Esophagus mucosa (tissue), 1 donor: Measurements from ENCODE around the gene NR3C1. TPM values are rescaled to one million over a fixed set of nuclear protein-coding genes. Genes with fewer than 3 reads are reported as not detected.

Experiments
- ATAC-seq: fragments of 200-7000 bp; cut with Tn5 transposase; one replicate; pipeline ENCODE4 v1.9.1; 2020
- total RNA-seq: library from RNA; stranded (reverse); gene quantifications from one replicate; pipeline ENCODE4 v1.2.4, GENCODE V29; 2023
- donor health status: DM: yes; HTN: yes; CAD: no.

The NR3C1 gene
- total RNA-seq: 32.4 TPM

DNA sequence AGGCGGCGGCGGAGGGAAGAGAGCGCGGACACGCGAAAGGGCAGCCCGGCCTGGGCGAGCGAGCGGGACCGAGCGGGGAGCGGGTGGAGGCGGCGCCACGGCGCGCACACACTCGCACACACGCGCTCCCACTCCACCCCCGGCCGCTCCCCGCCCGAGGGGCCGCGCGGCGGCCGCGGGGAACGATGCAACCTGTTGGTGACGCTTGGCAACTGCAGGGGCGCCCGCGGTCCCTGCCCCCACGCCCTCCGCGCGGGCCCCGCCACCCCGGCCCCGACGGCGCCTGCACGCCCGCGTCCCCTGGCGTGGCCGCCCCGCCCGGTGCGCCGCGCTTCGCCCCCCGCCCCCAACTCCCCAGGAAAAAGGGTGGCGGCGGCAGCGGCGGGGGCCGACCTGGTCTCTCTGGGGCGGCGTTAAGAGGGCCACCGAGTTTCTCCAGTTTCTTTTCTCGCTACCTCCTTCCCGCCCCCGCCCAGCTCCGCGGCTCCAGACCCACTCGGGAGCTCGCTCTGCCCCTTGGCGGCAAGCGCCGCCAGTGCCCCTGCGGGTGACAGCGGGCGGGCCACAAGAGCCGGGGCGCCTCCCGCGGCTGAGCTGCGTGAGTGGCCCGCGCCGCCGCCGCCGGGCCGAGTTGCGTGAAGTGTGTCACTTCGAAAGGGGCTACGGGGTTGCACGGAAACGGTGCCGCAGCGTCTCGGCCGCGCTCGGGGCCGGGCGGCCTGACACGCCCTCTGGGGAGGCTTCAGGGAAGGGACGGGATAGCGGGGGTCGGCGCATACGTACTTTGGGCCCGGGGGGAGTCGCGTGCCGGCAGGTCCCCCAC, at the start of gene NR3C1:
TSS of gene NR3C1 (minus strand) at position 94 of the 823 bp plus-strand sequence. CDS start 2,847 bp downstream, outside the sequence.
- ATAC-seq: peak; percentile 92

DNA sequence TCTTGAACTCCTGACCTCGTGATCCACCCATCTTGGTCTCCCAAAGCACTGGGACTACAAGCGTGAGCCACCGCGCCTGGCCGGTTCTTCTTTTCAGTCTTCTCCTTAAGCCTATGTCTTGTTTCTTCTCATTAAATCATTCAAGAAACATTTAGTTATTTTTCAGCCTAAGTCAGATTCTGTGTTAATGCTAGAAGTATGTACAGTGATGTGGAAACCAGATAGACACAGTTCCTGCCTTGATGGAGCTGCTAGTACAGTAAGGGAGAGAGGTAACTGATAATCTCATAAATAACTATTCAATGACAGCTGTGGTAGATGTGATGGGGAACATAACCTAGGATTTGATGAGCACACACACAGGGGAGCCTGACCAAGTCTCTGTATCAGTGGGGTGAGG, 46.3 kb upstream of the NR3C1 start:
- ATAC-seq: no peak

DNA sequence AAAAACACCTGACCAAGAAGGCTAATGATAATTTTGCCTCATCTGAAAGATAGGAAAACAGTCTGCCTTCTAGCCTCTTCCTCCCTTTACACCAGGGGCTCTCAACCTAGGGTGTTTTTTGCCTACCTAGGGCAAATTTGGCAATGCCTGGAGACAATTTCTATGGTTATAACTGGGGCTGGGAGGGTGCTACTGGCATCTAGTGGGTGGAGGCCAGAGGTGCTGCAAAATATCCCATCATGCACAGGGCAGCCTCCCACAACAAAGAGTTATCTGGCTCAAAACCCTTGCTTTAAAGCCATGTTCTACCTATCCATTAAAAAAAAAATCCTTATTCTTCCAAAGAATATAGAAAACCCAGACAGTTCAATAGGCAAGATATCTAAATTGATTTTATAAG, 45.0 kb upstream of the NR3C1 start:
- ATAC-seq: no peak

DNA sequence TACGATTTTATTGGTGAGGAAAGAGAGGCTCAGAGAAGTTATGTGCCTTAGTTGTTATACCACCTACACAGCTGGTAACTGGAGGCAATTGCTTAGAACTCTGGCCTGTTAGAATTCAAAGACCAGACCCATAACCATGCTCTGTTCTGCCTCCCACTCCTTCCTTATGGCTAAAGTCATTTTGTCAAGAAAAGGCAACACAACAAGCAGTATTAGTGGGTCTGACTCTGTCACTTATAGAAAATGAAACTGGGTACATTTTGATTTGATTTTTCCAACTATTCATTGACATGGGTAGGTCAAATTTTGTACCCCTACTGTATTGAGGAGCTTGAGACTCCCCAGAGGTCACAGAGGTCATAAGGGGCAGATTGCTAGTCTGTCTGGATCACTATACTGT, 44.5 kb upstream of the NR3C1 start:
- no peak for ATAC-seq

DNA sequence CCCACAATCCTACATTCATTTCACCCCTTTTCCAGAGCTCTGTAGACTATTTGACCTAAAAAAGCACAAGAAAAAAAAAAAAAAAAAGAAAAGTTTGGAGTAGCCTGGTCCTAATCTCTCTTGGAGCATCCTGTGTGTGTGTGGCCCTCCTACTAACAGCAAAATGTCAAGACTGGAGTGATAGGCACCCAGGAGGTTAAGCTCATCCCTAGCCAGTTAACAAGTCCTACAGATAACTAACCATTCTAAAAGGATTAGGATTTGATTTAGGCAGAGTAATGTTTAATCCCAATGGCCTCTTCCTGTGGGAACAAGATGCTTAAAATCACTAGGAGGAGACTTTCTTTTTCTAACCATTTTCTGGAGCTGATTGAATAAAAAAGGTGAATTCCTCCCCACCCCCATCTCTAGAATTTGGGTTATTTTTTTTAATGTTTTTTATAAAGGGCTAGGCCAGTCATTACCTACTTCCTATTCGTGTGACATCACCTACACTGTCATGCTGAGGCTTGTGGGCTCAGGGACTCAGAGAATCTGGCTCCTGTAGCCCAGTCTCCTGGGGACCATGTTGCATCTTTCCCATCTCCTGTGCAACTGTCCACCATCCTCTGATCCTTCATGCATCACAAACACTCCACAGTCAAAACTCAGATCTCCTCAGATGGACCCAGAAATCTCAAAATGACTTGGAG, 43.2 kb upstream of the NR3C1 start:
- ATAC-seq: no peak

DNA sequence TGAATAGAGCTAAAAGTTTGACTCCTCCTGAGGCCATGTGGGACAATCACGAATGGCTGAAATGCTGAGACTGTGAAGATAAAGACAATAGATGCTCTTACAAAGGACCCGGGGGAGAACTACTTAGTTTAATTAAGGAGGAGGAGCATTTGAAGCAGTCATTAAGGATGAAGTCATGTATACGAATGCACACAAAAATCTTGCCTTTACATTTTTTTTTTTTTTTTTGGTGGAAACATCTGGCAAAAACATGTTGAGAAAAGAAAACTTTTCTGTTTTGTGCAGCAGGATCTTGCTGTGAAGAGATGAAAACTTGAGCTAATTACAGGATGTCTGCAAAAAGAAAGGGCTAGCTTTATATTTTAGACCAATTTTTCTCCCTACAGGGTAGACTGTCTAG, 42.3 kb upstream of the NR3C1 start:
- ATAC-seq: no peak

DNA sequence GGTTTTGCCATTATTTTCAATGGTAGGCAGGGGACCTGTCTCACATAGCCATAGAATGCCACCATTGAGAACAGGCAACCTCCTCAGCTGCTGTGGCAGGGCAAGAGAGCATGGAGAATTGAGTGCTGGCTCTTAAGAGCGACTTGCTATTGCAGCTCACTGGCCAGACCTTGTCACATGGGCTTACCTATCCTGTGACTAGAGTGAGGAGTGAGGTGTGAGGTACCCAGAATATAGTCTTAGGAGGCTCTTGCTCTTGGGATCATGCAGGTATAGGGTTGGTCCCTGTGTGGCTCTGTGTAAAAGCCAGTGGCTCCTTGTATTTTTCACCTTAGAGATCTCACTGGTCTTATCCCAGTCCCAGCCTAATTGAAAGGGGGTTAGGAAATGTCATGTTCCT, 39.8 kb upstream of the NR3C1 start:
- ATAC-seq: no peak

DNA sequence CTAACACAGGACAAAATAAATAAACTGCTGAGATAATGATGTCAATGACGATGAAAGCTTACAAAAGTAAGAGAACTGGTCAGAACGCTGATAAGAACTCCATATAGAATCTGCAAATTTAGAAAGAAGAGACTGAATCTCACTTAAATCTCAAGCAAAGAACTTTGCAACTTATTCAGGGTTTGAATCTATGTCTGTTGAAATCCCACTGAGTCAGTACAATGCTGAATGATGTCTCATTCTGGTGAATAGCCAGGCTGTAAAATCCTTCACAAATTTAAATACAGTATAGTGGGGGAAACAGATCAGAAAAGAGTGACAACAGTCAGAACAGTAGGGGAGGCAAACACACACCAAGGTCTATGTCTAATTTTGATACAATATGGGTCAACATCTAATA, 38.9 kb upstream of the NR3C1 start:
- ATAC-seq: no peak

DNA sequence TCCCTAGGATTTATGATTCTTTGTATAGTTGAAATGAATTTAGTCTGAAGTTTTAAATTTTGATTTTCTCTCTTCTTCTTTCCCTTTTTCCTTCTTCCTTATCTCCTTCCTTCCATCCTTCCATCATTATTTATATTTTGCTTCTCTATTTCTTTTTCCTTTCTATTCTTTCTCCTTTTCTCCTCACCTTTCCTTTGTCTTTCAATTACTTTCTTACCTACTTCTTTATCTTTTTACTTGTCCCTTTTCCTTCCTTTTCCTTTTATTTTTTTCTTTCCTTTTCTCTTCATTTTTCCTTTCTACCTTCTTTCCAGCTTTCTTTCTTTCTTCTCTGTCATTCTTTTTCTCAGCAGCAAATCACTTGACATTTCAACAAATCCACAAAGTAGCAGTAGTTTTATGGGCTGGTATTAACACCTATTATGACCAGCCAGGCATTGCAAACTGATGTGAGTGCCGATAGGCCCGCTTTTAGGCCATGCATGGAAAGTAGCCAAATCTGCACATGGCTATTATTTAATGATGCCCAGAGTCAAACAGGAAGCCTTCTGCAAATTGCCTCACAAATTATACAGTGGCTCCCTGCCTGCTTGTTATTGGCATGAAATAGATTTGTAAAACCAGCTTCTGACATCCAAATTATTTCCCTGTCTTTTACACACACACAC, 37.1 kb upstream of the NR3C1 start:
- no peak for ATAC-seq

DNA sequence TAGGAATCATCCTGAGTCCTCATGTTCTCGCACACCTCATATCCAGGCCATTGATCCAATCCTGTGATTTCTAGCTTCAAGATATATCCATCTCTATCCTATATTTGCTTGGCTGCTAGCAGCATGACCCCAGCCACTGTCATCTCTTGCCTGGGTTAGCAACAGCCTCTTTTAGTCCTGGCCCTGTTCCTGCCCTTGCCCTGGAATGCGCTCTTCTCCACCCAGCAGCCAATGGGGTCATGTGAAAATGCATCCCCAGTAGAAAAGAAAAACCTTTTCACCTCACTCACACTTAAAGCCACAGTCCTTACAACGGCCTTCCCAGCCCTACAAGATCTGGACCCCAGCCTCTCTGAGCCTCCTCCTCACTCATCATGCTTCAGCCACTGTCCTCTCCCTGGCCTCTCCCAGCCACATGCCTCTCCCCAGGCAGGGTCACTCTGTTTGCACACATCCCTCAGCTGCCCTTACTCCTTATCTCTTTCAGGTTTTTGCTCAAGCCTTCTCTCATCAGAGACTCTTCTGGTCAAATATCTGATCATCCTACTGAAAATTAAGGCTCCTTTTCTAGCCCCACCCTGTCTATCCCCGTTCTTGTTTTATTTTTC, 34.3 kb upstream of the NR3C1 start:
- ATAC-seq: no peak

DNA sequence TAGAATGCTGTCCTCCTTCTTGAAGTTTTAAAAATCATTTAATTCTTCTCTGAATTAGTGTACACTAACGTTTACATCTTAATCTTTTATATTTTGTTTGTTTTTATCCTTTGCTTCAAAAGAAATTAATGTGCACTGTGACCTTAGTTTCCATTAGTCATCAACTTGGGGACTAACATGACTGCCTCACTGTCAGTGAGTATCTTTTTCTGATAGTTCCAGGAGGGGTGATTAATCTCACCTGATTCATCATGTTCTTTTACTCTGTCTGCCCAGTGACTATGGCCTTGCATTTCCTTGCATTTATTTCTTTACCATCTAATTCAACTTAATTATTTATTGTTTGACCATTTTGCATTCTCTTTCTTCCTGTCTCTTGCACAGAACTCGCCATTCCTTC, 33.4 kb upstream of the NR3C1 start:
- ATAC-seq: no peak

DNA sequence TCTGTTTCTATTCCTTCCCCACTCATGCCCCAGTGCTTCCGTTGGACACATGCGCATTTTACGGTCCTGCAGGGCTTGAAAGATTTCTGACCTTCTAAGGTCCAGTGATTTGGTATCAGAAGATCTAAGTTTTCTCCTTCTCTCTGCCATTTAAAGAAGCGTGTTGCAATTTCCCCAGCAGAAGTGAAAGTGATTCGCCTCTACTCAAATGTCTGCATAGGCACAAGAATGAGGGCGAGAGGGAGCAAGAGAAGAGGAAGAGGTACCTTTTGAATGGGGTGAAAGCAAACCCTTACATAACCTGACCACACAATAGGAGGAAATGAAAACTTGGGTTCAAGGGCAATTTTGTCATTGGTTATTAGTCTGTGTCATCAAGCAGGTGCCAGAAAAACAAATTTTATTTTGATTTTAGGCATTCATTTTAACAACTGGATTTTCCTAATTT, 31.7 kb upstream of the NR3C1 start:
- ATAC-seq: peak; percentile 69

DNA sequence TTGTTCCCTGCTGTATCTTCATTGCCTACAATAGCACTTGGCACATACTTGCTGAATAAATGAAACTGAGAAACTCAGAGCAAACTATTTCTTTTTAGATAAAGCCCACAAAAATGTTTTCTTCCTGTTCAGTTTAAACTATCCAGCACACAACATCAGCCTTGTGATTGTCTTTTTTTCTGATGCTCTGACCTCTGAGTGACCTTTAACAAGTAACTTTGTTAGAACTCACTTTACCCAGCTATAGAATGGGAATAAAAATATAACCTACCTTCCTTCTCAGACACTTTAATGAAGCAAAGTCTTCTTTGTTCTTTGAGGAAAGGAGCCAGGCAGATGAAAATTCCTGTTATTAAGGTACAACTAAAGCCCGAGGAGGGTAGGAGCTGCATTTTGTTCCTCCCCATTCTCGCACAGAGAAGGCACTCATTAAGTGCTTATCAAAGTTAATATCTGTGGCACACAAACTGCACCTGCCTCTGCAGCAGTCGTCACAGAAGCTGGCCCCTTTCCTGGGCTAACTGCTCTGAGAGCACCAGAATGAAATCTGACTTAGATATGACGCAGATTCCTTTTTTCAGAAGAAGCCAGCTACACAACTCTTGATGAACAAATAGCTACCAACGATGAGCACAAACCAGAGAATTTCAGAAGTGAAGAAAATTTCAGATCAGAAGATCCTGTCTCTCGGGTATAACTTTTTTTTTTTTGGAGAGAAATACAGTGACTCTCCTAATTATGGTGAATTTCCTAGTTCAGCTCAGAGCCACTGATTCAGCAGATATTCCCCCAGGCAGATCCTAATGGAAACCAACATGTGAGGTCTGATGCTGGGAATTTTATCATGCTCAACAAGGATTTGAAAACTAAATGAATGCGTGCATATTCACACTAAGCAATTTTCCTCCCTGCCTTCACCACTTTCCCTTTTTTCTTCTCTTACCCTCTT, 31.0 kb upstream of the NR3C1 start:
- ATAC-seq: no peak

DNA sequence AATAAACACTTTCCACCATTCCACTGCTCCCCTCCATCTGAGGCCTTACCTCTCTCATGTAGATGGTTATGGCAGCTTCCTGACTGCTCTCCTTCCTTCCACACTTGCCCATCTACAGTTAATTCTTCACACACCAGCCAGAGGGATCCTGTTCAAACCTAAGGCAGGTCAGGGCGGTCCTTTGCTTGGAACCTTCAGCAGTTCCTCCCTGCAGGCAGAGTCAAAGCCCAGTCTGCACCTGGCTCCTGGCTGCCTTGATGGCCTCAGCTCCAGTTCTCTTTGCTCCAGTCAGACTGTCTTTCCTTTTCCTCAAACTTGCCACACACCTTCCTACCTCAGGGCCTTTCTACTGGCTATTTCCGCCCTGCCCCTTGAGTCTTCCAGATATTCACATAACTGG, 30.2 kb upstream of the NR3C1 start:
- ATAC-seq: no peak

DNA sequence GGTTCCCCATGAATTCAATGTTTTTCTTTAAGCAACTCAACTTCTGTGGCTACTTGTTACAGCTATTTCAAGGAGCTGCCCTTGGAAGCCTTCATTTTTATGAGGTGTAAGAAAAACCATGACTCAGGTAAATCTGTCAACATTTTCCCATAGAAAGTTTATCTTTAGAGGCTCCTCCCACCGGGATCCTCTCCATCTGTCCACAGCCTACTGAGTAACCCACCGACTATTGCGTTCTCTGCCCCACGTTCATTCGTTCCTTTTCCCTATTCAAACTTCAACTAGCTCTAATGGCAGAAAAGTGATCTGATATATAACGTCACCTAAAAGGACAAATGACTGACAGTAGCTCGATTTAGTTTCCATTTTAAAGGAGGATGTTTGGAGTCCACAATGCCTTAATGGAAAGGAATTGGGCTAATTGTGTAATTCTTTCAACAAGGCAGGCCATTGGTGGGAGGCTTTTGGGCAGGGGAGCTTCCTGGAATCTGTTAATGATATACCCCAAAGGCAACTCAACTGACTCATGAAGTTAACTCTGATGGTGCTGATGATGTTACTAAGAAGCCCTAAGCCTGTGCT, 29.3 kb upstream of the NR3C1 start:
- no peak for ATAC-seq

DNA sequence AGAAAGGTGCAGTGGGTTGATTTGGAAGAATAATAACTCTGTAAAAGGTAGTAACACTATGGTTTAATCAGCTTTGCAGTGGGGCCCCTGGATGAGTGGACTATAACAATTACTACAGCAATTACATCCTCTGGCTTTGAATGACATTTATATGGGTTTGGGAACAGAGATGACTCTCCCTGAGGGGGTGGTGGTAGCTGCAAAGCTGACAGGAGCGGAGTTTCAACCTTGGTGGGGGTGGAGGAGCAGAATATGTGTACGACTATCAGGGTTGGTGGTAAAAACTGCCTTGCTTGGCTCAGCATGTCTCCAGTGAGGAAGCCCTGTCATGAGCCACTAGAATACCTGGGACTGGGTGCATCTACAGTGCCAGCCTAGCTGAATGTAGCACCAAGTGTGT, 28.3 kb upstream of the NR3C1 start:
- no peak for ATAC-seq

DNA sequence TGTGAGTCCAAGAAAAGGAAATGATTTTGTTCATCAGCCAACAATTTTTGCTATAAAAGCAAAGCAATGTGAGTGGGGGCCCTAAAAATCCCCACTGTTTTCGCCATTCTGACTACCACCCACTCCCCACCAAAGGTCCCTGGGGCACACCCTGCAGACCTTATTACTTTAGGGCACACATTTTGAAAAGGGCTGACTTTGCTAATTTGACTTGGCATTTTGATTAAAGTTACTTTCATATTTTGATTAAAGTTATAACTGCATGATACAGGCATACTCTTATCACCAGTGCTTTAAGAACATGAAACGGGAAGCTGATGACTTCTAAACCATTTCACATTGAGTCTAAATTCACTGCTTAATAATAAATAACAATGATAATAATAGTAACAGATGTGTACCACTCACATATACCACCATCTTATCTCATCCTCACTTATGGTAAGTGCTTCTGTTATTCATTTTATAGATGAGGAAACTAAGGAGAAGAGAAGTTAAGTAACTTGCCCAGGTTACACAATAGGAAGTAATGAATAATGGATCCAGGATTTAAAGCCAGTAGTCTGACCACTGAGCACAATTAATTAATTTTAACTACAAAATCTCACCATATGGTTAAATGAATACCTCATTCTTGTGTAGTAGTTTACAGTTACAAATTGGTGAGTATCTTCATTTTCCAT, 25.4 kb upstream of the NR3C1 start:
- no peak for ATAC-seq

DNA sequence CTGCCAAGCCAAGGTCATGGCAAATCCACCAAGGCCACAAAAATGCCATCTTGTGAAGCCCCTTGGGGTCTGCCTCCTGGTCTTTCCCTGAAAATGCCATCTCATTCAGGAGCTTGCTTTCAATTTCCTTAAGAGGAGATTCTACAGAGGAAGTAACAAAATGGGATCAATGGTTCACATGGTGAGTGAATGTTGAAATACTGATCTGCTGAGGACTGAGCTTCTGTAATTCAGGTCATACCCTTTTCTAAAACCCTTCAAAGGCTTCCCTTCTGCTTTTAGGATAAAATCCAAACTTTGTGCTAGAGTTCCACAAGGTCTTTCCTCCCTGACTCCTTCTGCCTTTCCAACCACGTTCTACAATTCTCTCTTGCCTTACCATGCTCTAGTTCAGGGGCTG, 24.7 kb upstream of the NR3C1 start:
- ATAC-seq: no peak

DNA sequence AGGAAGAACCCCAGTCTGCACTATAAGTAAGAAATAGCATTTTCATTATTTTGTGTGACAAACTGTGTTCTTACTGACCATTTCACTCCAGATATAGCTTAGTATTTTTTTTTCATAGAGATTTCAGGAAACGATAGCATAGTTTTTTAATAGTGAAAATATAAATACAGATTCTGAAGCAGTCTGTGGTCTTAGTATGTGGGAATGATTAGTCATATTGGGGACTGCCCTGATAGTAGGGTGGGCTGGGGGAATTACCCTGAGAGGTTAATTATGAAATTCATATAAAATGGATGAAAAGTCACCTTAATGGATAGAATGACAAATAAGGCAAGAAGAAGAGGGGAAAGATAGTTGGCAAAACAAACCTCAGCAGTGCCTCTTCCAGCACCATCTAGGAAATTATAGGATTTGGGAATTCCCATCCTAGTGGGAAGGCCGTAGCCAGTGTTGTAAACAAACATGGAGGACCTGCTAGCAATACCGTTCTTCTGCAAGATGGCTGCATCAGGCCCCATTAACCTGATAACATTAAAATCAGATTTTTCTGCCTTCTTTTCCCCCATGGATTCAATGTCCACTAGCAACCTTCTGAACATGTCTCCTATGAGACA, 23.7 kb upstream of the NR3C1 start:
- ATAC-seq: no peak

DNA sequence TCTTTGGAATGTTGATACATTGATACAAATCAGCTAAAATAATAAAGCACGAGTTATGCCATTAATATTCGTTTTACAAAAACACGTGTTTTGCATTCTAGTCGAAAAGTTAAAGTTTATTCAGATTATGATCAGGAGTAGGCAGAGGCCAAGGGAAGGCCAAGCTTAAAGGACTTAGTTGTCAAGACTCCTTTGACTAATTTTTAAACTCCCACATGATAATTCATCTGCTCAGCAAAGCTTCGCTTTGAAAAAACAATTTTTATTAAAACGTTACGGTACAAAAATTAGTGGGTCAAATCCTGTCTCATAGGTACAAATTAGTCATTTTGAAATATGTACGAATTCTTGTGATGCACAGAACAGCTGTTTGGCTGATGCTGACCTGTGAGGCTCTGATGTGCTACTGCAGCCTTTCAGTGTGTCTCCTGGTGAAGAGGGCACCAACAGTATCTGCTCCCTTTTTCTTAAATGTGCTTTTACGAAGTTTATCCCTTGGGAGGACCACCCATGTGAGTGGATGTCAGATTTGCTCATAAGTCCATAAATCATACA, 23.0 kb upstream of the NR3C1 start:
- ATAC-seq: no peak
